HG02840 (cell line): Measurements from ENCODE around the gene RBM5.

Experiments
- ATAC-seq: cut with Tn5 transposase; IDR thresholded peaks from one replicate; pipeline ENCODE4 v1.9.1; 2021; ENCODE audit warnings: mild to moderate bottlenecking, moderate library complexity, moderate number of reproducible peaks; ENCODE audit not compliant: unreplicated experiment, low FRiP score

Gene RBM5

GRCh38 chr3:50137531-50137930, 48.8 kb downstream of the RBM5 start:
- ATAC-seq: no peak

- ATAC-seq: no peak
Measured at GRCh38 chr3:50138266-50139200, 49.8 kb downstream of the RBM5 start.

- no peak for ATAC-seq
Measured at GRCh38 chr3:50139308-50139707, 50.6 kb downstream of the RBM5 start.

GRCh38 chr3:50139718-50140423, 51.2 kb downstream of the RBM5 start:
- no peak for ATAC-seq

GRCh38 chr3:50140990-50141389, 52.3 kb downstream of the RBM5 start:
- ATAC-seq: no peak

GRCh38 chr3:50146316-50146901, 57.7 kb downstream of the RBM5 start:
- no peak for ATAC-seq

GRCh38 chr3:50147016-50147415, 58.3 kb downstream of the RBM5 start:
- ATAC-seq: no peak

- no peak for ATAC-seq
Measured at GRCh38 chr3:50147447-50147846, 58.7 kb downstream of the RBM5 start.

- no peak for ATAC-seq
Measured at GRCh38 chr3:50147861-50148260, 59.1 kb downstream of the RBM5 start.

- no peak for ATAC-seq
Measured at GRCh38 chr3:50150404-50150750, 61.7 kb downstream of the RBM5 start.

GRCh38 chr3:50150863-50151686, 62.4 kb downstream of the RBM5 start:
- no peak for ATAC-seq

- no peak for ATAC-seq
Measured at GRCh38 chr3:50151728-50152127, 63.0 kb downstream of the RBM5 start.

GRCh38 chr3:50153782-50154475, 65.2 kb downstream of the RBM5 start:
- ATAC-seq: no peak

- peak; percentile 28 for ATAC-seq
Measured at GRCh38 chr3:50154476-50154839, 65.7 kb downstream of the RBM5 start.

GRCh38 chr3:50154840-50155490, 66.2 kb downstream of the RBM5 start, which contains the start of gene SEMA3F:
Gene SEMA3F (plus strand): TSS chr3:50155324. CDS start chr3:50159623, 4,299 bp downstream.
- peak; percentile 53 for ATAC-seq

GRCh38 chr3:50155491-50155878, 66.8 kb downstream of the RBM5 start:
- ATAC-seq: no peak

GRCh38 chr3:50155891-50156290, 67.2 kb downstream of the RBM5 start:
- no peak for ATAC-seq

GRCh38 chr3:50156549-50157493, 68.1 kb downstream of the RBM5 start:
- ATAC-seq: no peak
